ENCODE measurements around the gene SMCO4.

DNA sequence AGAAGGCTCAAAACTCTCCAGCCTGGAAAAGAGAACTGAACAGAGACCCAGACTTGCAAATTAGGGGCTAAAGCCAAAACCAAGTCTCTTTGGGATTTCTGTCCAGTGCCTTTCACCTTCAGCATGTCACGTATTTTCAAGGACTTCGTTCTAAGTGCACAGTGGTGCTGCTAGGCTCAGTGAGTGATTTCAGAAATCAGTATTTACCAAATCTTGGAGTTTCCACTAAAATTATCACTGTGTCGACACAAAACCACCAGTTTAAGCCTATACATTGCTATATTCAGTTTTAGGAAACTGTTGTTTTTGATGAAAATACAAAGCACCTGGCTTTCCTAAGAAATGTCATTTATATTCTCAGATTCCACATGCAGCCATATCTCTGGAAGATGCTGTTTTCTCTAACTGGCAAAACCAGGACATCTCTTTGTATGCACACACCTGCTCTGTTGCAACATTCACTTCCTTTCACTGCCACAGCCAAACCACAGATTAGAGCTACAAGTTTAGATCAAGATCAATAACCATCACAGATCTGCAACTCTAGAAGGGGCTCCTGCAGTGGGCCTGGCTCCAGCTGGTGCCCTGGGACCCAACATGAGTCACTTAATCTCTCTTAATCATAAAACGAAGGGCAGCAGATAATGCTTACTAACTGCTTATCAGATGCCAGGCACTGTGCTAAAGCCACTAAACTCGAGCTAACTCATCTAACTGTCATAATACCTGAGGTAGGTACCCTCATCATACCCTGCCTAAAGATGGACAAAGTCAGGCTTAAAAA lies 22.3 kb downstream of the SMCO4 start:
- no peak for TF ChIP-seq POLR2AphosphoS5 (IDR thresholded peaks at IDR 0.05)
- TF ChIP-seq, protein P1, sequence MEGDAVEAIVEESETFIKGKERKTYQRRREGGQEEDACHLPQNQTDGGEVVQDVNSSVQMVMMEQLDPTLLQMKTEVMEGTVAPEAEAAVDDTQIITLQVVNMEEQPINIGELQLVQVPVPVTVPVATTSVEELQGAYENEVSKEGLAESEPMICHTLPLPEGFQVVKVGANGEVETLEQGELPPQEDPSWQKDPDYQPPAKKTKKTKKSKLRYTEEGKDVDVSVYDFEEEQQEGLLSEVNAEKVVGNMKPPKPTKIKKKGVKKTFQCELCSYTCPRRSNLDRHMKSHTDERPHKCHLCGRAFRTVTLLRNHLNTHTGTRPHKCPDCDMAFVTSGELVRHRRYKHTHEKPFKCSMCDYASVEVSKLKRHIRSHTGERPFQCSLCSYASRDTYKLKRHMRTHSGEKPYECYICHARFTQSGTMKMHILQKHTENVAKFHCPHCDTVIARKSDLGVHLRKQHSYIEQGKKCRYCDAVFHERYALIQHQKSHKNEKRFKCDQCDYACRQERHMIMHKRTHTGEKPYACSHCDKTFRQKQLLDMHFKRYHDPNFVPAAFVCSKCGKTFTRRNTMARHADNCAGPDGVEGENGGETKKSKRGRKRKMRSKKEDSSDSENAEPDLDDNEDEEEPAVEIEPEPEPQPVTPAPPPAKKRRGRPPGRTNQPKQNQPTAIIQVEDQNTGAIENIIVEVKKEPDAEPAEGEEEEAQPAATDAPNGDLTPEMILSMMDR (IDR thresholded peaks at IDR 0.05) = no peak
- TF ChIP-seq POLR2A (IDR thresholded peaks at IDR 0.05) = no peak
- TF ChIP-seq EP300 (IDR thresholded peaks at IDR 0.05) = no peak

All from sigmoid colon (tissue), 4 donors.